ENCODE results near the gene FZD2.

Gene FZD2

DNA sequence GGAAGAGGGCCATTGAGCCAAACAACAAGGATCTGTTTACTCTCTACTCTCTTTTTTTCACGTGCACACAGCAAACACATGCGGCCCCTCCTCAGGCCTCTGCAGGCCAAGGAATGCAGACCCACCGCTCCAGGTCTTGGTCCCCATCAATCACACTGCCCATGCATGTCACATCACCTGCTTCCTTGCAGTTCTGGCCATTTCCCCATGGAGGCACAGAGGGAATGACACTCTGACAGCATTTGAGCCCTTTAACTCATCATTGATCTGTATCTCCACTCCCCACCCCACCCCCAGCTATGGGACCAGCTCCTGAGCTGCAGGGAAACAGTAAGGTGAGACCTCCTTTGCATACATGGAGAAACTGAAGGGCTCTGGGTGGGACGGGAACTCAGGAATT lies 53.0 kb downstream of the FZD2 start:
- no peak for DNase-seq
